Trophoblast cell (in vitro differentiated cells and primary cell): ENCODE data around the gene GTF2F2.
A peak's percentile ranks its signal among the peaks of the same experiment; 100 is the strongest.

Experiments used
- DNase-seq, 2 donors: peaks; one replicate each; pipeline ENCODE4 v3.0.0-alpha.2; 2016
- H2AFZ ChIP-seq: 2 replicates; pipeline ENCODE4 v1.6.1; 2013; ENCODE audit warnings: low read length, moderate library complexity, mild to moderate bottlenecking; ENCODE audit not compliant: insufficient read depth, poor library complexity
- H2AK5ac ChIP-seq: 2 replicates; pipeline ENCODE4 v1.6.1; 2013; ENCODE audit warnings: mild to moderate bottlenecking, low read length
- H2BK120ac ChIP-seq: 2 replicates; pipeline ENCODE4 v1.6.1; 2013; ENCODE audit warnings: low read length, mild to moderate bottlenecking, moderate library complexity; ENCODE audit not compliant: insufficient read depth, poor library complexity
- H2BK12ac ChIP-seq: 2 replicates; pipeline ENCODE4 v1.6.1; 2013; ENCODE audit warnings: mild to moderate bottlenecking, low read length, moderate library complexity
- H2BK5ac ChIP-seq: 2 replicates; pipeline ENCODE4 v1.6.1; 2013; ENCODE audit warnings: low read length, low read depth, moderate library complexity, mild to moderate bottlenecking; ENCODE audit not compliant: poor library complexity
- H3K14ac ChIP-seq: 2 replicates; pipeline ENCODE4 v1.6.1; 2013; ENCODE audit warnings: mild to moderate bottlenecking, low read length
- H3K18ac ChIP-seq: 2 replicates; pipeline ENCODE4 v1.6.1; 2013; ENCODE audit warnings: mild to moderate bottlenecking, low read length
- H3K23ac ChIP-seq: 2 replicates; pipeline ENCODE4 v1.6.1; 2013; ENCODE audit warnings: low read length
- H3K27ac ChIP-seq: 2 replicates; pipeline ENCODE4 v1.5.1; 2013; ENCODE audit warnings: low read depth, mild to moderate bottlenecking, inconsistent platforms, low read length, moderate library complexity
- H3K27me3 ChIP-seq: 2 replicates; pipeline ENCODE4 v1.6.1; 2013; ENCODE audit warnings: inconsistent platforms, mild to moderate bottlenecking, low read length, moderate library complexity; ENCODE audit not compliant: insufficient read depth
- H3K36me3 ChIP-seq, 2 experiments: 1 replicate in 1 of 2; 2 replicates in 1 of 2; pipeline ENCODE4 v1.6.1; 2013; ENCODE audit warnings: low read length in 2 of 2, mild to moderate bottlenecking in 2 of 2, moderate library complexity in 1 of 2; ENCODE audit not compliant: insufficient read depth in 2 of 2, control insufficient read depth in 1 of 2
- H3K4ac ChIP-seq: 2 replicates; pipeline ENCODE4 v1.6.1; 2013; ENCODE audit warnings: low read depth, mild to moderate bottlenecking, low read length, moderate library complexity
- H3K4me1 ChIP-seq, 2 experiments: 1 replicate in 1 of 2; 2 replicates in 1 of 2; pipeline ENCODE4 v1.6.1; 2013; ENCODE audit warnings: low read length in 2 of 2, mild to moderate bottlenecking in 2 of 2, moderate library complexity in 1 of 2; ENCODE audit not compliant: insufficient read depth in 2 of 2, control insufficient read depth in 1 of 2
- H3K4me2 ChIP-seq: 2 replicates; pipeline ENCODE4 v1.6.1; 2013; ENCODE audit warnings: inconsistent platforms, mild to moderate bottlenecking, low read length, moderate library complexity
- H3K4me3 ChIP-seq: 2 replicates; pipeline ENCODE4 v1.5.1; 2013; ENCODE audit warnings: mild to moderate bottlenecking, low read depth, low read length, inconsistent platforms
- H3K79me1 ChIP-seq: one replicate; pipeline ENCODE4 v1.6.1; 2013; ENCODE audit warnings: low read length
- H3K79me2 ChIP-seq: 2 replicates; pipeline ENCODE4 v1.6.1; 2013; ENCODE audit warnings: low read length, mild to moderate bottlenecking; ENCODE audit not compliant: control insufficient read depth, insufficient read depth, poor library complexity
- H3K9ac ChIP-seq: 2 replicates; pipeline ENCODE4 v1.6.1; 2013; ENCODE audit warnings: mild to moderate bottlenecking, low read length
- H3K9me3 ChIP-seq: 2 replicates; pipeline ENCODE4 v1.6.1; 2013; ENCODE audit warnings: low read depth, mild to moderate bottlenecking, control low read depth, inconsistent platforms, low read length; ENCODE audit not compliant: insufficient read depth
- H4K12ac ChIP-seq: 2 replicates; pipeline ENCODE4 v1.6.1; 2013; ENCODE audit warnings: low read depth, mild to moderate bottlenecking, low read length, moderate library complexity
- H4K8ac ChIP-seq: 2 replicates; pipeline ENCODE4 v1.6.1; 2013; ENCODE audit warnings: low read depth, mild to moderate bottlenecking, low read length, moderate library complexity
- H4K91ac ChIP-seq: one replicate; pipeline ENCODE4 v1.6.1; 2013; ENCODE audit warnings: low read depth, mild to moderate bottlenecking, low read length, moderate library complexity
- WGBS: extraction: QIAGEN DNeasy Blood & Tissue Kit; methylation state at CpG from one replicate; pipeline ENCODE4 v1.1.7; 2013; ENCODE audit warnings: missing lambda C conversion rate; ENCODE audit not compliant: insufficient read length, insufficient coverage; ENCODE audit errors: extremely low coverage; 5-methylcytosine and 5-hydroxymethylcytosine counted together

GTF2F2 gene

GRCh38 chr13:45310341-45311131, 190.2 kb downstream of the GTF2F2 start:
- no peak overlapping the region for H4K91ac ChIP-seq
- no peak overlapping the region for H3K23ac ChIP-seq
- no peak overlapping the region for H3K14ac ChIP-seq
- H3K36me3 ChIP-seq: no peaks in the 10 kb centered on the region
- peak overlapping the region; percentile 59 for H3K4me2 ChIP-seq
- H2BK5ac ChIP-seq: no peak overlapping the region
- peaks cover 3% of the 10 kb centered on the region for H3K79me1 ChIP-seq
- H3K27ac ChIP-seq: no peak overlapping the region
- no peaks in the 10 kb centered on the region for H3K79me2 ChIP-seq
- no peak overlapping the region for H2AK5ac ChIP-seq
- no peak overlapping the region for H4K8ac ChIP-seq
- no peak overlapping the region for H3K9ac ChIP-seq
- H3K27me3 ChIP-seq: no peaks in the 10 kb centered on the region
- peak; percentile 71 to 82 for DNase-seq
- no peak overlapping the region for H3K18ac ChIP-seq
- no peak overlapping the region for H2BK12ac ChIP-seq
- H2BK120ac ChIP-seq: no peak overlapping the region
- H2AFZ ChIP-seq: no peak overlapping the region
- WGBS: no CpG with 5 or more reads among the region's 15 CpGs
- no peak overlapping the region for H3K4me3 ChIP-seq
- H3K4ac ChIP-seq: no peak overlapping the region
- no peaks in the 10 kb centered on the region for H3K9me3 ChIP-seq
- no peaks in the 10 kb centered on the region for H3K4me1 ChIP-seq
- no peak overlapping the region for H4K12ac ChIP-seq

DNA sequence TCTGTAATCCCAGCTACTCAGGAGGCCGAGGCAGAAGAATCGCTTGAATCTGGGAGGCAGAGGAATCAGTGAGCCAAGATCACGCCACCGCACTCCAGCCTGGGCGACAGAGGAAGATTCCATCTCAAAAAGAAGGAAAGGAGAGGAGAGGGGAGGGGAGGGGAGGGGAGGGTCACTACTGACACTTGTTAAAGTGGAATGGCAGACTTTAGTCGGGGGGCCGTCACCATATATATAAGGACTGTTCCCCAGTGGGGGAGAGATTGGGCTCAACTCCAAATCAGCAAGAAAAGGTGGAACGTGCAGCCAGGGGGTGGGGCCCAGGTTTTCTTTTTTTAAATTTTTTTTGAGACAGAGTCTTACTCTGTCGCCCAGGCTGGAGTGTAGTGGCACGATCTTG, 194.5 kb downstream of the GTF2F2 start:
- no peak overlapping the region for H3K9ac ChIP-seq
- no peak overlapping the region for H3K4me2 ChIP-seq
- H4K91ac ChIP-seq: no peak overlapping the region
- H3K23ac ChIP-seq: no peak overlapping the region
- H3K36me3 ChIP-seq: no peaks in the 10 kb centered on the region
- H2AFZ ChIP-seq: no peak overlapping the region
- no peaks in the 10 kb centered on the region for H3K27me3 ChIP-seq
- H2BK12ac ChIP-seq: no peak overlapping the region
- no CpG with 5 or more reads among the region's 10 CpGs for WGBS
- no peak overlapping the region for H2AK5ac ChIP-seq
- H3K4me1 ChIP-seq: no peaks in the 10 kb centered on the region
- H3K27ac ChIP-seq: no peak overlapping the region
- DNase-seq: no peak
- no peak overlapping the region for H3K14ac ChIP-seq
- H3K9me3 ChIP-seq: no peaks in the 10 kb centered on the region
- no peaks in the 10 kb centered on the region for H3K79me2 ChIP-seq
- H2BK5ac ChIP-seq: no peak overlapping the region
- H3K18ac ChIP-seq: no peak overlapping the region
- no peak overlapping the region for H4K8ac ChIP-seq
- no peak overlapping the region for H3K4me3 ChIP-seq
- peaks cover 3% of the 10 kb centered on the region for H3K79me1 ChIP-seq
- H2BK120ac ChIP-seq: no peak overlapping the region
- H3K4ac ChIP-seq: no peak overlapping the region
- no peak overlapping the region for H4K12ac ChIP-seq

- no peak overlapping the region for H3K18ac ChIP-seq
- H2BK5ac ChIP-seq: no peak overlapping the region
- no peak overlapping the region for H2AK5ac ChIP-seq
- no peaks in the 10 kb centered on the region for H3K27me3 ChIP-seq
- no peaks in the 10 kb centered on the region for H3K9me3 ChIP-seq
- no peaks in the 10 kb centered on the region for H3K79me2 ChIP-seq
- no peak overlapping the region for H2BK12ac ChIP-seq
- H3K4ac ChIP-seq: no peak overlapping the region
- no peak overlapping the region for H2BK120ac ChIP-seq
- no peak overlapping the region for H2AFZ ChIP-seq
- H3K4me2 ChIP-seq: no peak overlapping the region
- no peak overlapping the region for H3K14ac ChIP-seq
- H3K27ac ChIP-seq: no peak overlapping the region
- H3K79me1 ChIP-seq: peaks cover 3% of the 10 kb centered on the region
- no peak overlapping the region for H4K12ac ChIP-seq
- H3K36me3 ChIP-seq: no peaks in the 10 kb centered on the region
- H3K4me1 ChIP-seq: no peaks in the 10 kb centered on the region
- H3K4me3 ChIP-seq: no peak overlapping the region
- no peak overlapping the region for H4K8ac ChIP-seq
- H4K91ac ChIP-seq: no peak overlapping the region
- DNase-seq: peak in 1 of 2 donors; percentile 40
- H3K9ac ChIP-seq: no peak overlapping the region
- no CpG with 5 or more reads among the region's 11 CpGs for WGBS
- H3K23ac ChIP-seq: no peak overlapping the region
These were observed 195.3 kb downstream of the GTF2F2 start for GRCh38 chr13:45315520-45316167.

DNA sequence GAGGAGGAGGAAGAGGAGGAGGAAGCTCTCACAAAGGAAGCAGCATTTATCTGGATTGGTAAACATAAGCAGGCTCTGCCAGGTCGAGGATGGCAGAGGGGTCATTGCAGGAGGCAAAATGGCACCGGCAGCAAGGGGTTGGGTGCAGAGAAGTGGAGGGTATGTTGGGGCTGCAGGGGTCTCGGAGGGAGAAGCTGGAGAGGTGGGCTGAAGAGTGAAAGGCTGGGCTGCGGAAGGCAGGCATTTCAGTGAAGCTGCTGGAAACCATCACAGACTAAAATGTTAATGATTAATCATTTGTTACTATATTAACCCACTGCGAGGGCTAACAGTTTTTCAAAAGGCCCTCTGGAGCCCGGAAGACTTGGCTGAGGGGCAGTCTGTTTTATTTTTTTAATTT, 196.0 kb downstream of the GTF2F2 start:
- H4K91ac ChIP-seq: no peak overlapping the region
- H3K27ac ChIP-seq: no peak overlapping the region
- no peaks in the 10 kb centered on the region for H3K36me3 ChIP-seq
- H4K8ac ChIP-seq: no peak overlapping the region
- no peak overlapping the region for H2BK120ac ChIP-seq
- no peak overlapping the region for H2AK5ac ChIP-seq
- H3K4me3 ChIP-seq: no peak overlapping the region
- H4K12ac ChIP-seq: no peak overlapping the region
- H2AFZ ChIP-seq: no peak overlapping the region
- no peak overlapping the region for H3K4ac ChIP-seq
- no peak overlapping the region for H2BK12ac ChIP-seq
- no peak overlapping the region for H3K4me2 ChIP-seq
- H3K9me3 ChIP-seq: no peaks in the 10 kb centered on the region
- no peak overlapping the region for H3K18ac ChIP-seq
- no peaks in the 10 kb centered on the region for H3K4me1 ChIP-seq
- DNase-seq: no peak
- no peak overlapping the region for H3K14ac ChIP-seq
- peaks cover 3% of the 10 kb centered on the region for H3K79me1 ChIP-seq
- no peaks in the 10 kb centered on the region for H3K27me3 ChIP-seq
- no peak overlapping the region for H3K23ac ChIP-seq
- H3K9ac ChIP-seq: no peak overlapping the region
- no CpG with 5 or more reads among the region's 6 CpGs for WGBS
- no peaks in the 10 kb centered on the region for H3K79me2 ChIP-seq
- H2BK5ac ChIP-seq: no peak overlapping the region
